Urinary bladder (tissue), 4 donors: ENCODE measurements around the gene SLC22A14. TPM values are rescaled to one million over a fixed set of nuclear protein-coding genes. Genes with fewer than 3 reads are reported as not detected.

Experiments used
- DNase-seq: peaks from one replicate; pipeline ENCODE4 v3.0.0-alpha.2; 2015; ENCODE audit errors: extremely low spot score
- H3K27ac ChIP-seq: one replicate; pipeline ENCODE4 v1.5.1; 2013; ENCODE audit warnings: low read depth, mild to moderate bottlenecking, moderate library complexity
- H3K36me3 ChIP-seq: one replicate; pipeline ENCODE4 v1.6.1; 2013; ENCODE audit warnings: mild to moderate bottlenecking, moderate library complexity; ENCODE audit not compliant: insufficient read depth
- H3K4me1 ChIP-seq: one replicate; pipeline ENCODE4 v1.6.1; 2013; ENCODE audit warnings: mild to moderate bottlenecking, moderate library complexity; ENCODE audit not compliant: insufficient read depth
- H3K4me3 ChIP-seq: one replicate; pipeline ENCODE4 v1.5.1; 2013; ENCODE audit warnings: low read depth, low read length
- WGBS: extraction: QIAGEN DNeasy Blood & Tissue Kit; methylation state at CpG from one replicate; pipeline ENCODE4 v1.1.7; 2013; 5-methylcytosine and 5-hydroxymethylcytosine counted together
- polyA plus RNA-seq: library from polyadenylated mRNA; stranded (reverse); fragments of 200-250 nt; gene quantifications from one replicate; pipeline ENCODE4 v1.2.3, GENCODE V29; 2013
- small RNA-seq: library from RNA; depleted of rRNA; stranded (forward); fragments of <200 nt; gene quantifications from one replicate; pipeline ENCODE3, GENCODE V24; 2014
- total RNA-seq: library from RNA; depleted of rRNA; stranded (reverse); fragments of >200 nt; gene quantifications from one replicate; pipeline ENCODE4 v1.2.3, GENCODE V29; 2014
- donor health status: healthy with polysubstance abuse.
- donor health status: healthy.

Gene SLC22A14
- total and polyA plus RNA-seq, 2 donors = 0.09 to 0.16 TPM

DNA sequence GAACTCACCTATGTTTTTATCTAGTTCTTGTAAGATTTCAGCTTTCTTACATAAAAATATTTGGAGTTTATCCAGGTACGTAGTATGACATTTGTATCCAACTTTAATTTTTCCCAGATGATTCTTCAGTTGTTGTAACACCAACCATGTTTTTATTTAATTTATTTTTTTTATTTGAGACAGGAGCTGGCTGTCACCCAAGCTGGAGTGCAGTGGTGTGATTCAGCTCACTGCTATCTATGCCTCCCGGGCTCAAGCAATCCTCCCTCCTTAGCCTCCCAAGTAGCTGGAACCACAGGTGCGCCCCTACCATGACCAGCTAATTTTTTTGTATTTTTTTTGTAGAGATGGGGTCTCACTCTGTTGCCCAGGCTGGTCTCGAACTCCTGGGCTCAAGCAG is 71.1 kb downstream of the SLC22A14 start:
- Histone ChIP-seq H3K4me3 (no peak overlapping the region), H3K36me3 (no peaks in the 10 kb centered on the region), H3K4me1 (no peaks in the 10 kb centered on the region), H3K27ac (no peak overlapping the region)
- WGBS = 84% methylated on average over 4 of the region's 4 CpGs
- DNase-seq = no peak

DNA sequence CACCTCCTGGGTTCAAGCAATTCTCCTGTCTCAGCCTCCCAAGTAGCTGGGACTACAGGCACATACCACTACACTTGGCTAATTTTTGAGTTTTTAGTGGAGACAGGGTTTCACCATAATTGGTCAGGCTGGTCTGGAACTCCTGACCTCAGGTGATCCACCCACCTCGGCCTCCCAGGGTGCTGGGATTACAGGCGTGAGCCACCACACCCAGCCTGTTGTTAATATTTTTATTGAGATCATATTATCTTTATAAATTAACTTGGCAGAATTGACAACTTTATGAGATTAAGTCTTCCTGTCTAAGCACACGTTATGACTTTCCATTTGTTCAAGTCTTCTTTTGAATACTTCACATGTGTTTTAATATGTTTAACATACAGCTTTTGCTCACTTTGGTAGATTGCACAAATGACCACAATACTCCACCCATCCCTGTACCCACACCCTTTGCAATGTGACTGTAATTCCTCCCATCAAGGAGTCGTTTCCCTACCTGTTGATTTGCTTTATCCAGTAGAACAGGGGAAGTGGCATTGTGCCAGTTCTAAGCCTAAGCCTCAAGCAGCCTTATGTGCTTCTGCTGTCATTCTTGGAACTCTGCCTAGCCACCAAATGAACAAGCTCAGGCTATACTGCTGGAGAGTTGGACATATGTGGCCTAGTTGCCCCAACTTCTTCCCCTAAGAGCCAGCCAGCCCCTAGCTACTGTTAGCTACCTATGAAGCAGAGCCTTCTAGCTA is 72.7 kb downstream of the SLC22A14 start:
- 67% methylated on average over 4 of the region's 4 CpGs for WGBS
- Histone ChIP-seq H3K36me3 (no peaks in the 10 kb centered on the region), H3K4me3 (no peak overlapping the region), H3K27ac (no peak overlapping the region), H3K4me1 (no peaks in the 10 kb centered on the region)
- no peak for DNase-seq

DNA sequence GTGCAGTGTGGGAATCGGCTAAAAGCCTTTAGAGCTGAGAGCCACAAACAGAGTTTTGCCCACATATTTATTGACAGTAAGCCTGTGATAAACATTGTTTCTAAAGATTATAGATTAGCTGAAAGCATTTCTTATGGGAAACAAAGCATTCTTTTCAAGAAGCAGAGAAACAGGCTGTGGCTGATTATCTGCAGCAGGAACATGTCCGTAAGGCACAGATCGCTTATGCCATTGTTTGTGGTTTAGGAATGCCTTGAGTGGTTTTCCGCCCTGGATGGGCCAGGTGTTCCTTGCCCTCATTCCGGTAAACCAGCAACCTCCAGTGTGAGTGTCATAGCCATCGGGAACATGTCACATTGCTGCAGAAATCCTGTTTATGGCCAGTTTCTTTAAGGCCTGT is 76.9 kb downstream of the SLC22A14 start:
- no peak for DNase-seq
- Histone ChIP-seq H3K36me3 (no peaks in the 10 kb centered on the region), H3K4me1 (no peaks in the 10 kb centered on the region), H3K4me3 (no peak overlapping the region), H3K27ac (no peak overlapping the region)
- WGBS = 96% methylated on average over 6 of the region's 6 CpGs

DNA sequence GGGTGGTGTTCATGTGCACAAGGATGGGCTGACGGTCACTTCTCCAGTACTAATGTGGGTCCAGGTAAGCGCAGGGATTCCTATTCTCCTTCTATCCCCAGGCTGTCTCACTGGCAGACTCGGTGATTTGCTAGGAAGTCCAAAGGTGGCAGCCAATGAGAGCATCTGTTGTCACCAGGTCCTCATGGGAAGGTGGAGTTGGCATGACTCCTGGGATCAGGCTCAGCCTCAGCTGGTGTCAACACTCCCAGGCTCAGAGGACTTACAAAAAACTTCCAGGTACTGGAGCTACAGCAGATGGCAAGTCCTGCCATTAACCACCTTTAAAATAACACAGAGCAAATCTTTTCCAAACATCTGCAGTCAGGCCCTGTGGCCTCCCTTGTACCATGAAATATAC is 78.3 kb downstream of the SLC22A14 start:
- Histone ChIP-seq H3K4me1 (no peaks in the 10 kb centered on the region), H3K36me3 (no peaks in the 10 kb centered on the region), H3K27ac (no peak overlapping the region), H3K4me3 (no peak overlapping the region)
- no peak for DNase-seq
- WGBS = 81% methylated on average over 3 of the region's 3 CpGs

DNA sequence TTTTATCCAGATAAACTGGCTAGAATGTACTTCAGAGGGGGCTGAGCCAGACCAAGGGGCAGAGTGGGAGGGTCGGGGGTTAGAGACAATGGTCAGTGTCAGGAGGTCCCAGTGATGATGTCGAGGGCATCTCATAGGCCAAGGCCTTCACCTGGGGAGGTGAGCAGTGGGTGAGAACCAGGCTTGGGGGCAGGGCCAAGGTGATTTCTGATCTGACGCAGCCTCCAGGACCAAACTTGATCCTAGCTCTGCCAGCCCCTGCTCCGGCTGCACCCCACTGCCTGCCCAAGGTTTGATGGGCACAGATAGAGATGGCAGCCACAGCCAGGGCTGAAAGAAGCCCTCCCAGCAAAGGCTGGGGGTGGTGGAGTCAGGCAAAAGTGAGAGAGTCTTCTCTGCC is 79.4 kb downstream of the SLC22A14 start:
- Histone ChIP-seq H3K27ac (no peak overlapping the region), H3K4me1 (no peaks in the 10 kb centered on the region), H3K36me3 (no peaks in the 10 kb centered on the region), H3K4me3 (no peak overlapping the region)
- DNase-seq = no peak
- WGBS = 79% methylated on average over 4 of the region's 4 CpGs

DNA sequence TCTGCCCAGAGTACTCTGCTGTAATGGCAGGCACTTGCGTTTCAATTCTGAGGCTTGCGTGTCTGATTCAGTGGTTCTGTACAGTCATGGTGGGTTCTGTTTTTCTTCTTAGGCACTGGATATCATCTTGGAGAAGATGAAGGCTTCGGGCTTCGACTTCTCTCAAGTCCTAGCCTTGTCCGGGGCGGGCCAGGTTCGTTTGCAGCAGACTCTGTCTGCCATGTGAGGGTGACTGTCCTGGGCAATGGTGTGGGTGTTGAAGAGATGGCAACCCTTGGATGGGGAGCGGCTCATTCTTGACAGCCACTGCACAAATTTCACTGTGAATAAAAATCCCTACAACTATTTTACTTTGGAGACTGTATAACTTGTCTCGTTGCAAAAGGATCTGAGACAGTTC is 80.7 kb downstream of the SLC22A14 start:
- Histone ChIP-seq H3K36me3 (no peaks in the 10 kb centered on the region), H3K27ac (no peak overlapping the region), H3K4me3 (no peak overlapping the region), H3K4me1 (no peaks in the 10 kb centered on the region)
- WGBS = 94% methylated on average over 9 of the region's 9 CpGs
- no peak for DNase-seq

DNA sequence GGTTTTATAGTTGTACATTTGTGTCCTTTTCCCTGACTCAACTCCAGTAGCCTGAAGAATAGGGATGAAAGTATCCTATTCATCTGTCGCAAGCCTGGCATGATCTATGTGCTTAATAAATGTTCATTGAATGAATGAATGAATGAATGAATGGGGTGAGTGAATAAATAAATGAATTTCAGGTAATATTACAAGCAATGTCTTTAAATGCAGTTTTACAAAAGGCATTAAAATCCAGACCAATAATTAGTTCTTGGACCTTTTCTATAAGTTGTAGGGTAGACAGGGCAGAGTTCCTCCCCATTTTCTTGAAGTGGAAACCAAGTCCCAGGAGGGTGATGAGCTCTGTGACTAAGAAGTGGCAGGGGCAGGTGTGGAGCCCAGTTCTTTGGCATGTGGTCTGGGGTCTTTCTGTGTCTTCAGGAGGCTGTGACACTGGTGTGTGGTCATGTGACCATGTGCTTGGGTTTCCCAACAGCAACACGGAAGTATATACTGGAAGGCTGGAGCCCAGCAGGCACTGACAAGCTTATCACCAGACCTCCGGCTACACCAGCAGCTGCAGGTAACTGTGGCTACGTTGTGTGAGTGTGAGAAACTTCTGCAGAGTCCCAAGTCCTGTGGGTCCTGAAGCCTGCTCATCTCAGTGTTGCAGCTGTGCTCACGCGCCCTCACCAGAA is 82.8 kb downstream of the SLC22A14 start:
- 92% methylated on average over 6 of the region's 6 CpGs for WGBS
- H3K36me3 ChIP-seq = no peaks in the 10 kb centered on the region
- H3K4me3 ChIP-seq = no peak overlapping the region
- no peak for DNase-seq
- H3K4me1 ChIP-seq = no peaks in the 10 kb centered on the region
- H3K27ac ChIP-seq = no peak overlapping the region

DNA sequence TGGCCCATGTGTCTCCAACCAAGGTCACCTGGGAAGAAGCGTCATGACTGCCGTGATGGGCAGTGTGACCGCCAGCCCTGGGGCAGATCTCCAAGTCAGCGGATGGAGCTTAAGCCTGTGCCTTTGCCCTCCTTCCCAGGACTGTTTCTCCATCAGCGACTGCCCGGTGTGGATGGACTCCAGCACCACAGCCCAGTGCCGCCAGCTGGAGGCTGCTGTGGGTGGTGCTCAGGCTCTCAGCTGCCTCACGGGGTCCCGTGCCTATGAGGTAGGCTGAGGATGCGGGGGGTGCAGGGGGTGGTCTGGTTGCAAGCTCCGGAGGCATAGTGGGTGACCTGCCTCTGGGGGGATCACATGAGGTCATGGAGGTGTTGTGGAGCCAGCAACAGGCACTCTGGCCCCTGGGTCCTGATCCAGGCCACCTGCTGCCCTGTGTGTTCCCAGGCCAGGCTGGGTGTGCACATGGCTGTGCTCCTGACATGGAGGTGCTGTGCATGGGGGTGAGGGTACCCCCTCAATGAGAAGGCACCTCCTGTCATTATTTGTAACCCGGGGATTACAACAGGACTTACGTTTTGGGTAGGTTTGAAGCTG is 83.5 kb downstream of the SLC22A14 start:
- WGBS = 95% methylated on average over 13 of the region's 13 CpGs
- Histone ChIP-seq H3K4me1 (no peaks in the 10 kb centered on the region), H3K4me3 (no peak overlapping the region), H3K27ac (no peak overlapping the region), H3K36me3 (no peaks in the 10 kb centered on the region)
- DNase-seq = no peak

DNA sequence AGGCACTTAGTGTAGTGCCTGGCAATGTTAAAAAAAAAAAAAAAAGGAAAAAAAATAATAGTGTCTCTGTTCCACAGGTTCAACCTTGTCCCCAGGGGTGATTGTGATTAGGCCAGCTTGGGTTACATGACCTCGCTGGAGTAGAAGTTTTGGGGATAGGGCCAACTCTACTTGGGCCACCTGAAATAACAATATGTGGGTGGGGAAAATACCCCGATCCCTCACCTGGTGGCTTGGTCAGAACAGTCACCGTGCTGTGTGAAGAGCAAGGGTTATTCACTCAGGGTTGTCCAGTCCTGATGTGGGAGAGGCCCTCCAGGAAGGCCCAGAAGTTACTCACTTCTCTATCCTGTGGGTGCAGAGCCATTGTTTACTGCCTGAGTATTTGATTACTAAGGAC is 84.0 kb downstream of the SLC22A14 start:
- 96% methylated on average over 3 of the region's 3 CpGs for WGBS
- H3K4me1 ChIP-seq = no peaks in the 10 kb centered on the region

DNA sequence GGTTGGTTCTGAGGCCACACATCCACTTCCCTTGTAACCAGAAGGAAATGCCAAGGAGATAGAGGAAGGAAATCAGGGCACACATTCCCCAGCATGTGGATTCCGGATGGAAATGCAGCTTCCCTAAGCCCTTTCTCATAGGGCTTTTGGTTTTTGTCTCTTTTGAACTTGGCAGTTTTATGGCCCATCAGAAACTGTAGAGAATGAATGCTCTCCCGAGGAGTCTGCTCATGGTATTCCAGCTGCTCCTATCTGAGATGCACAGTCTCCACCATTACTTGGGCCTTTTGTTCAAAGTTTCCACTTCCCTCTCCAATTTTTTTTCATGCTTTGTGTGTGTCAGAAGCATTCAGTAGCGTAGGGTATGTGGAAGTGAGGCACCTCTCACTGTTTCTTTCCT is 85.7 kb downstream of the SLC22A14 start:
- H3K4me3 ChIP-seq = no peak overlapping the region
- DNase-seq = no peak
- 36% methylated on average over 3 of the region's 3 CpGs for WGBS

More for the DNA sequence above, 84.0 kb downstream of the SLC22A14 start:
- H3K27ac ChIP-seq = no peak overlapping the region
- no peak for DNase-seq
- no peak overlapping the region for H3K4me3 ChIP-seq
- H3K36me3 ChIP-seq = no peaks in the 10 kb centered on the region

More for the DNA sequence above, 85.7 kb downstream of the SLC22A14 start:
- Histone ChIP-seq H3K27ac (no peak overlapping the region), H3K4me1 (no peaks in the 10 kb centered on the region), H3K36me3 (no peaks in the 10 kb centered on the region)

Small RNAs within 50 kb of the gene (small RNA-seq; reads per million reads assigned to genes)
- not detected for gene RNU6-235P

Other genes starting within 250 kb of the SLC22A14 start
- gene DLEC1, start 243.1 kb upstream of the SLC22A14 start, total RNA-seq = 0.42 TPM
- 0.29 TPM for gene DLEC1, start 243.1 kb upstream of the SLC22A14 start, polyA plus RNA-seq
- 16.2 TPM for gene ACAA1, start 145.2 kb upstream of the SLC22A14 start, total RNA-seq
- 55.3 TPM for gene ACAA1, start 145.2 kb upstream of the SLC22A14 start, polyA plus RNA-seq
- gene MYD88, start 143.6 kb upstream of the SLC22A14 start, total RNA-seq = 8.0 TPM
- gene MYD88, start 143.6 kb upstream of the SLC22A14 start, polyA plus RNA-seq = 36.3 TPM
- 52.2 TPM for gene OXSR1, start 116.8 kb upstream of the SLC22A14 start, total RNA-seq
- 24.4 TPM for gene OXSR1, start 116.8 kb upstream of the SLC22A14 start, polyA plus RNA-seq
- 0.58 TPM for gene SLC22A13, start 16.5 kb upstream of the SLC22A14 start, total RNA-seq
- not detected for gene SLC22A13, start 16.5 kb upstream of the SLC22A14 start, polyA plus RNA-seq
- gene XYLB, start 64.5 kb downstream of the SLC22A14 start, total RNA-seq = 8.1 TPM
- 2.2 TPM for gene XYLB, start 64.5 kb downstream of the SLC22A14 start, polyA plus RNA-seq
- 11.7 TPM for gene ACVR2B, start 171.6 kb downstream of the SLC22A14 start, total RNA-seq
- 1.4 TPM for gene ACVR2B, start 171.6 kb downstream of the SLC22A14 start, polyA plus RNA-seq
- 21.9 TPM for gene EXOG, start 214.0 kb downstream of the SLC22A14 start, total RNA-seq
- 22.0 TPM for gene EXOG, start 214.0 kb downstream of the SLC22A14 start, polyA plus RNA-seq